ENCODE results near the gene RCC1.

Gene RCC1

DNA sequence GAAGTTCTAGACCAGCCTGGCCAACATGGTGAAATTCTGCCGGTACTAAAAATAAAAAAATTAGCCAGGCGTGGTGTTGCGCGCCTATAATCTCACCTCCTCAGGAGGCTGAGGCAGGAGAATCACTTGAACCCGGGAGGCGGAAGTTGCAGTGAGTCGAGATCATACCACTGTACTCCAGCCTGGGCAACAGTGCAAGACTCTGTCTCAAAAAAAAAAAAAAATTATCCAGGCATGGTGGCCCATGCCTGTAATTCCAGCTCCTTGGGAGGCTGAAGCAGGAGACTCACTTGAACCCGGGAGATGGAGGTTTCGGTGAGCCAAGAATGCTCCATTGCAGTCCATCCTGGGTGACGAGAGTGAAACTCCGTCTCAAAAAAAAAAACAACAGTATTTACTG is 67.7 kb downstream of the RCC1 start:
- H3K79me1 ChIP-seq (ENCODE audit: low read depth, low read length), result no peaks in the 10 kb centered on the region
- H2BK15ac ChIP-seq (ENCODE audit: low read length), result no peak overlapping the region
- no peak overlapping the region for H3K4me2 ChIP-seq (ENCODE audit: insufficient read depth, low read length, poor library complexity, severe bottlenecking)
- no peak overlapping the region for H3K23ac ChIP-seq (ENCODE audit: low read depth, low read length, poor library complexity)
- no peak overlapping the region for H3K18ac ChIP-seq (ENCODE audit: low read length)
- H2BK120ac ChIP-seq (ENCODE audit: low read depth, low read length), result no peak overlapping the region
- H4K8ac ChIP-seq (ENCODE audit: low read depth, low read length), result no peak overlapping the region
- H3K27me3 ChIP-seq (ENCODE audit: control insufficient read depth in 3 of 3, insufficient read depth in 3 of 3, low read depth in 1 of 3, low read length in 3 of 3), result no peaks in the 10 kb centered on the region
- no peak for DNase-seq (ENCODE audit: low spot score)
- H3K14ac ChIP-seq (ENCODE audit: low read length), result no peak overlapping the region
- H3K9ac ChIP-seq (ENCODE audit: low read depth, low read length, poor library complexity), result no peak overlapping the region
- no peak overlapping the region for H4K91ac ChIP-seq (ENCODE audit: low read depth, low read length, poor library complexity)
- H3K9me3 ChIP-seq (replicated peaks in 1 of 2; ENCODE audit: control insufficient read depth in 2 of 2, insufficient read depth in 1 of 2, low read depth in 1 of 2, low read length in 2 of 2), result no peaks in the 10 kb centered on the region
- no peak overlapping the region for H3K27ac ChIP-seq (replicated peaks; ENCODE audit: low read length)
- H3K36me3 ChIP-seq (replicated peaks in 1 of 2; ENCODE audit: control insufficient read depth in 2 of 2, insufficient read depth in 2 of 2, low read length in 2 of 2), result peaks cover 26 to 76% of the 10 kb centered on the region in 2 donors
- no peak overlapping the region for H3K4ac ChIP-seq (ENCODE audit: low read length)
- no peak overlapping the region for H2BK12ac ChIP-seq (ENCODE audit: low read length)
- no peak overlapping the region for H2BK5ac ChIP-seq (ENCODE audit: low read length)
- no peak overlapping the region for H2AK5ac ChIP-seq (ENCODE audit: low read depth, low read length)
- WGBS, 2 donors (ENCODE audit: extremely low coverage in 2 of 2, insufficient read length in 2 of 2, insufficient replicate concordance in 1 of 2), result no CpG with 5 or more reads among the region's 11 CpGs
- no peak overlapping the region for H3K4me3 ChIP-seq (ENCODE audit: low read length in 2 of 2)
- H3K4me1 ChIP-seq (ENCODE audit: control insufficient read depth in 2 of 2, insufficient read depth in 1 of 2, low read depth in 1 of 2, low read length in 2 of 2), result no peaks in the 10 kb centered on the region
- no peak overlapping the region for H2AFZ ChIP-seq (ENCODE audit: low read length)

DNA sequence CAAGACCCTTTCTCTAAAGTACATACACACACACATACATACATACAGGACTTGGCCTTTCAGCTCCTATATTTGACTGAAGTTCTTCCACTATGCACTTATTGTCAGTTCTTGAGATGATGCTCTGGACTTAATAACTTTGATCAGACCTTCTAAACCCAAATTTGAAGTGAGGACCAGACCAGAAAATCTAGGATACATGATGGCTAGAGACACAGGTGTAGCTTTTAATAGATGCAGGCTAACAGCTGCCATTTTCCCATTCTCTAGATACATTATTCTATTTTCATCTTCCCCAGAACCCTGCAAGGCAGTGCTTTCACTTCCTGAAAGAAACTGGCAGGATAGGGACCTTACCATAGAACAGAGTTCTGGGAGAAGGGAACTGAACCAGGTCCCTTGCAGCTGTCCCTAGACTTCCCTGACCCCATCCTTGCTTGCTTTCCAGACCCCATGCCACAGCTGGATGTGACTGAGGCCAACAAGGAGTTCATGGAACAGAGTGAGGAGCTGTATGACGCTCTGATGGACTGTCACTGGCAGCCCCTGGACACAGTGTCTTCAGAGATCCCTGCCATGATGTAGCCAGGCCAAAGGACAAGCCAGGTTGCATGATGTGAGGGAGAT is 71.3 kb downstream of the RCC1 start:
- no peak overlapping the region for H2AK5ac ChIP-seq (ENCODE audit: low read depth, low read length)
- H3K4me1 ChIP-seq (ENCODE audit: control insufficient read depth in 2 of 2, insufficient read depth in 1 of 2, low read depth in 1 of 2, low read length in 2 of 2), result peaks cover 6 to 9% of the 10 kb centered on the region in 2 donors
- H4K8ac ChIP-seq (ENCODE audit: low read depth, low read length), result no peak overlapping the region
- peaks cover 37 to 74% of the 10 kb centered on the region in 2 donors for H3K36me3 ChIP-seq (replicated peaks in 1 of 2; ENCODE audit: control insufficient read depth in 2 of 2, insufficient read depth in 2 of 2, low read length in 2 of 2)
- H2BK120ac ChIP-seq (ENCODE audit: low read depth, low read length), result no peak overlapping the region
- H3K18ac ChIP-seq (ENCODE audit: low read length), result no peak overlapping the region
- no peak for DNase-seq (ENCODE audit: low spot score)
- no peak overlapping the region for H3K27ac ChIP-seq (replicated peaks; ENCODE audit: low read length)
- no peak overlapping the region for H3K4me3 ChIP-seq (ENCODE audit: low read length in 2 of 2)
- H3K14ac ChIP-seq (ENCODE audit: low read length), result no peak overlapping the region
- no peak overlapping the region for H3K23ac ChIP-seq (ENCODE audit: low read depth, low read length, poor library complexity)
- no peak overlapping the region for H2AFZ ChIP-seq (ENCODE audit: low read length)
- WGBS, 2 donors (ENCODE audit: extremely low coverage in 2 of 2, insufficient read length in 2 of 2, insufficient replicate concordance in 1 of 2), result no CpG with 5 or more reads among the region's 1 CpG
- H2BK15ac ChIP-seq (ENCODE audit: low read length), result no peak overlapping the region
- H3K27me3 ChIP-seq (ENCODE audit: control insufficient read depth in 3 of 3, insufficient read depth in 3 of 3, low read depth in 1 of 3, low read length in 3 of 3), result peaks cover 0 to 1% (median 0%) of the 10 kb centered on the region in 3 experiments
- H2BK5ac ChIP-seq (ENCODE audit: low read length), result no peak overlapping the region
- H3K9ac ChIP-seq (ENCODE audit: low read depth, low read length, poor library complexity), result no peak overlapping the region
- H3K9me3 ChIP-seq (replicated peaks in 1 of 2; ENCODE audit: control insufficient read depth in 2 of 2, insufficient read depth in 1 of 2, low read depth in 1 of 2, low read length in 2 of 2), result no peaks in the 10 kb centered on the region
- no peak overlapping the region for H2BK12ac ChIP-seq (ENCODE audit: low read length)
- H3K4ac ChIP-seq (ENCODE audit: low read length), result no peak overlapping the region
- no peak overlapping the region for H3K4me2 ChIP-seq (ENCODE audit: insufficient read depth, low read length, poor library complexity, severe bottlenecking)
- no peak overlapping the region for H4K91ac ChIP-seq (ENCODE audit: low read depth, low read length, poor library complexity)
- H3K79me1 ChIP-seq (ENCODE audit: low read depth, low read length), result peaks cover 5% of the 10 kb centered on the region

DNA sequence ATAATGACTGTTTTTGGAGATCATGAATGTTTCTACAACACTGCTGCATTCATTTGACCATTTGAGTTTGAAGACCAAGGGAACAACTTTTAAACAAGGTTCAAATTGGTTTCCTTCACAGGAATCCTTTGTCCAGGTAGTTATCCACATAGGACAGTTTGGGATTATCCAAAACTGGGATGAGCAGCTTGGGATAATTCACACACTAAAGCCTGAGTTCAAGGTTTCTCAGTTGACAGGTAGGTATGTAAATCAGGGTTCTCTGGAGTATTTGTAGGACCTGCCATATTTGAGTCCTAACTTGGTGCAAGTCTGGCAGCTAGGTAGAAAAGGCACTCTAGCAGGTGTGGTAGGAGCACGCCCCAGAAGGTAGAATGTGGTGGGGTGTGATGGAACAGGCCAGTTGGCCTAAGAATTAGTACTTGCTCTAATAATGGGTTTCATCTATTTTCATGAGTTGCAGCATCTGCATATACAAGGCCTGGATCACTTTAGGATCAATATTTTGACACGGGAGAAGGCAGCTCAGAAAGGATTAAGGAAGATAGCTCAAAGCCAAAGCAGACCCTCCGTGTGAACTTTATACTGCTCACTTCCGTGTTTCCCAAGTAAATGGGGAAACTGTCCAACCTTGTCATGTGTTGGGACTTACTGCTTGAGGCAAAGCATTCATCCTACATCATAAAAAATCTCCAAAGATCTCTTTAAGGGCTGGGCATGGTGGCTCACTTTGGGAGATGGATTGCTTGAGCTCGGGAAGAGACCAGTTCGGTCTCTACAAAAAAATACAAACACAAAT is 72.1 kb downstream of the RCC1 start:
- peaks cover 37 to 66% of the 10 kb centered on the region in 2 donors for H3K36me3 ChIP-seq (replicated peaks in 1 of 2; ENCODE audit: control insufficient read depth in 2 of 2, insufficient read depth in 2 of 2, low read length in 2 of 2)
- no peak overlapping the region for H3K27ac ChIP-seq (replicated peaks; ENCODE audit: low read length)
- H3K4me3 ChIP-seq (ENCODE audit: low read length in 2 of 2), result no peak overlapping the region
- no peak overlapping the region for H2AFZ ChIP-seq (ENCODE audit: low read length)
- no peak overlapping the region for H3K9ac ChIP-seq (ENCODE audit: low read depth, low read length, poor library complexity)
- peaks cover 0 to 6% (median 0%) of the 10 kb centered on the region in 3 experiments for H3K27me3 ChIP-seq (ENCODE audit: control insufficient read depth in 3 of 3, insufficient read depth in 3 of 3, low read depth in 1 of 3, low read length in 3 of 3)
- H2BK5ac ChIP-seq (ENCODE audit: low read length), result no peak overlapping the region
- H4K91ac ChIP-seq (ENCODE audit: low read depth, low read length, poor library complexity), result no peak overlapping the region
- H4K8ac ChIP-seq (ENCODE audit: low read depth, low read length), result no peak overlapping the region
- no peak overlapping the region for H2AK5ac ChIP-seq (ENCODE audit: low read depth, low read length)
- no peak for DNase-seq (ENCODE audit: low spot score)
- H3K14ac ChIP-seq (ENCODE audit: low read length), result no peak overlapping the region
- H2BK15ac ChIP-seq (ENCODE audit: low read length), result no peak overlapping the region
- H3K4me2 ChIP-seq (ENCODE audit: insufficient read depth, low read length, poor library complexity, severe bottlenecking), result no peak overlapping the region
- no peaks in the 10 kb centered on the region for H3K9me3 ChIP-seq (replicated peaks in 1 of 2; ENCODE audit: control insufficient read depth in 2 of 2, insufficient read depth in 1 of 2, low read depth in 1 of 2, low read length in 2 of 2)
- no peak overlapping the region for H3K4ac ChIP-seq (ENCODE audit: low read length)
- H2BK120ac ChIP-seq (ENCODE audit: low read depth, low read length), result no peak overlapping the region
- no peak overlapping the region for H3K18ac ChIP-seq (ENCODE audit: low read length)
- no peak overlapping the region for H3K23ac ChIP-seq (ENCODE audit: low read depth, low read length, poor library complexity)
- WGBS, 2 donors (ENCODE audit: extremely low coverage in 2 of 2, insufficient read length in 2 of 2, insufficient replicate concordance in 1 of 2), result no CpG with 5 or more reads among the region's 6 CpGs
- H3K79me1 ChIP-seq (ENCODE audit: low read depth, low read length), result peaks cover 5% of the 10 kb centered on the region
- no peak overlapping the region for H2BK12ac ChIP-seq (ENCODE audit: low read length)
- H3K4me1 ChIP-seq (ENCODE audit: control insufficient read depth in 2 of 2, insufficient read depth in 1 of 2, low read depth in 1 of 2, low read length in 2 of 2), result peaks cover 6 to 9% of the 10 kb centered on the region in 2 donors

DNA sequence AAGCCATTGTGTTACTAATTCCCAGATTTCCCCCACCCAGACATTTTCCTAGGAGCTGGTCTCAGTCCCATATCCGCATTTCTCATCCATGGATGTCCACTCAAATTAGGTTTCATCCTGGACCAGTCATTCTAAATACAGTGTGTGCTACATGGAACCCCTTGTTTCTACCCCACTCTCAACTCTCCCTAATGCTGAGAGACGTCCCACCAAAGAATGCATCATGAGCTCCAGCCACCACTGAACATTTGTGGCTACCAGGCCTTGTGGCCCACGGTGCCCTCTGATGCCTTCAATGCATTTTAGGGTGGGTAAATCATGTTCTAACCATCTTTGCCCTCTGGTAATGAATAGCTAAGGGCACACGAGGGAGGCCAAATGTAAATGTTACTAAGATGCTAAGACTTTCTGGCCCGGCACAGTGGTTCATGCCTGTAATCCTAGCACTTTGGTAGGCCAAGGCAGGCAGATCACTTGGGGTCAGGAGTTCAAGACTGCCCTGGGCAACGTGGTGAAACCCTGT is 72.9 kb downstream of the RCC1 start:
- Histone ChIP-seq H3K18ac (ENCODE audit: low read length) (no peak overlapping the region), H4K8ac (ENCODE audit: low read depth, low read length) (no peak overlapping the region), H2AK5ac (ENCODE audit: low read depth, low read length) (no peak overlapping the region), H4K91ac (ENCODE audit: low read depth, low read length, poor library complexity) (no peak overlapping the region), H3K23ac (ENCODE audit: low read depth, low read length, poor library complexity) (no peak overlapping the region), H3K14ac (ENCODE audit: low read length) (no peak overlapping the region), H2BK5ac (ENCODE audit: low read length) (no peak overlapping the region), H3K79me1 (ENCODE audit: low read depth, low read length) (peaks cover 5% of the 10 kb centered on the region), H2BK120ac (ENCODE audit: low read depth, low read length) (no peak overlapping the region), H2BK12ac (ENCODE audit: low read length) (no peak overlapping the region), H3K36me3 (replicated peaks in 1 of 2; ENCODE audit: control insufficient read depth in 2 of 2, insufficient read depth in 2 of 2, low read length in 2 of 2) (peaks cover 34 to 59% of the 10 kb centered on the region in 2 donors), H3K4ac (ENCODE audit: low read length) (no peak overlapping the region), H3K27me3 (ENCODE audit: control insufficient read depth in 3 of 3, insufficient read depth in 3 of 3, low read depth in 1 of 3, low read length in 3 of 3) (peaks cover 0 to 9% (median 0%) of the 10 kb centered on the region in 3 experiments), H3K4me2 (ENCODE audit: insufficient read depth, low read length, poor library complexity, severe bottlenecking) (no peak overlapping the region), H2AFZ (ENCODE audit: low read length) (no peak overlapping the region), H3K27ac (replicated peaks; ENCODE audit: low read length) (no peak overlapping the region), H3K9me3 (replicated peaks in 1 of 2; ENCODE audit: control insufficient read depth in 2 of 2, insufficient read depth in 1 of 2, low read depth in 1 of 2, low read length in 2 of 2) (no peaks in the 10 kb centered on the region), H3K9ac (ENCODE audit: low read depth, low read length, poor library complexity) (no peak overlapping the region), H2BK15ac (ENCODE audit: low read length) (no peak overlapping the region), H3K4me3 (ENCODE audit: low read length in 2 of 2) (no peak overlapping the region), H3K4me1 (ENCODE audit: control insufficient read depth in 2 of 2, insufficient read depth in 1 of 2, low read depth in 1 of 2, low read length in 2 of 2) (peaks cover 6 to 9% of the 10 kb centered on the region in 2 donors)
- DNase-seq (ENCODE audit: low spot score), result no peak
- no CpG with 5 or more reads among the region's 6 CpGs for WGBS, 2 donors (ENCODE audit: extremely low coverage in 2 of 2, insufficient read length in 2 of 2, insufficient replicate concordance in 1 of 2)

Data from neuronal stem cell (in vitro differentiated cells).